ENCODE data around the gene NRN1.
"Not testable (repeated sequence)": the region's sequence is repeated elsewhere in the genome, so short reads cannot be mapped to it uniquely, and the experiment has no call there.

DNA sequence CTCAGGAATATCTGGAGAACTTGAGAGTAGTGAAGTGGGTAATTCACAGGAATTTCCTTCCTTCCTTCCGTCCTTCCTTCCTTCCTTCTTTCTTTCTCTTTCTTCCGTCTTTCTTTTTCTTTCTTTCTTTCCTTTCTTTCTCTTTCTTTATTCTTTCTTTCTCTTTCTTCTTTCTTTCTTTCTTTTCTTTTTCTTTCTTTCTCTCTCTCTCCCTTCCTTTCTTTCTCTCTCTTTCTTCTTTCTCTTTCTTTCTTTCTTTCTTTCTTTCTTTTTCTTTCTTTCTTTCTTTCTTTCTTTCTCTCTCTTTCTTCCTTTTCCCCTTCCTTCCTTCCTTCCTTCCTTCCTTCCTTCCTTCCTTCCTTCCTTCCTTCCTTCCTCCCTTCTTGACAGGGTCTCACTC lies 16.1 kb upstream of the NRN1 start:
- TF ChIP-seq, protein P1, sequence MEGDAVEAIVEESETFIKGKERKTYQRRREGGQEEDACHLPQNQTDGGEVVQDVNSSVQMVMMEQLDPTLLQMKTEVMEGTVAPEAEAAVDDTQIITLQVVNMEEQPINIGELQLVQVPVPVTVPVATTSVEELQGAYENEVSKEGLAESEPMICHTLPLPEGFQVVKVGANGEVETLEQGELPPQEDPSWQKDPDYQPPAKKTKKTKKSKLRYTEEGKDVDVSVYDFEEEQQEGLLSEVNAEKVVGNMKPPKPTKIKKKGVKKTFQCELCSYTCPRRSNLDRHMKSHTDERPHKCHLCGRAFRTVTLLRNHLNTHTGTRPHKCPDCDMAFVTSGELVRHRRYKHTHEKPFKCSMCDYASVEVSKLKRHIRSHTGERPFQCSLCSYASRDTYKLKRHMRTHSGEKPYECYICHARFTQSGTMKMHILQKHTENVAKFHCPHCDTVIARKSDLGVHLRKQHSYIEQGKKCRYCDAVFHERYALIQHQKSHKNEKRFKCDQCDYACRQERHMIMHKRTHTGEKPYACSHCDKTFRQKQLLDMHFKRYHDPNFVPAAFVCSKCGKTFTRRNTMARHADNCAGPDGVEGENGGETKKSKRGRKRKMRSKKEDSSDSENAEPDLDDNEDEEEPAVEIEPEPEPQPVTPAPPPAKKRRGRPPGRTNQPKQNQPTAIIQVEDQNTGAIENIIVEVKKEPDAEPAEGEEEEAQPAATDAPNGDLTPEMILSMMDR (IDR thresholded peaks at IDR 0.05) = not testable (repeated sequence)
- not testable (repeated sequence) for TF ChIP-seq POLR2A, POLR2AphosphoS5 (IDR thresholded peaks at IDR 0.05)
